Gastroesophageal sphincter (tissue), 4 donors: ENCODE measurements around the gene BHLHE23. TPM values are rescaled to one million over a fixed set of nuclear protein-coding genes. Genes with fewer than 3 reads are reported as not detected.

ENCODE experiments used
- ATAC-seq: fragments of 150-250 bp; one replicate; pipeline ENCODE4 v1.9.1; 2016; ENCODE audit warnings: mild to moderate bottlenecking, moderate library complexity
- H3K27ac ChIP-seq, 4 donors: fragments of 200-600 bp; sonication (generic) in 3 of 4; 1 replicate in 3 of 4; 2 replicates in 1 of 4; pipeline ENCODE4 v1.5.1; 2016 to 2019
- H3K27me3 ChIP-seq: fragments of 200-600 bp; sonication (generic); one replicate; pipeline ENCODE4 v1.5.1; 2019
- H3K36me3 ChIP-seq, 2 donors: fragments of 200-600 bp; sonication (generic); one replicate each; pipeline ENCODE4 v1.5.1; 2019; ENCODE audit warnings: control low read depth in 1 of 2
- H3K4me1 ChIP-seq, 3 donors: fragments of 200-600 bp; sonication (generic); 1 replicate in 2 of 3; 2 replicates in 1 of 3; pipeline ENCODE4 v1.5.1; 2016 to 2019; ENCODE audit warnings: control low read depth in 2 of 3
- H3K4me3 ChIP-seq, 2 donors: fragments of 200-600 bp; sonication (generic); one replicate each; pipeline ENCODE4 v1.5.1; 2019; ENCODE audit warnings: mild to moderate bottlenecking in 1 of 2, moderate library complexity in 1 of 2
- H3K9me3 ChIP-seq, 3 donors: fragments of 200-600 bp; sonication (generic); one replicate each; pipeline ENCODE4 v1.5.1; 2017 to 2019; ENCODE audit warnings: control low read depth in 2 of 3
- EP300 ChIP-seq: sonication (generic); formaldehyde crosslinking; IDR thresholded peaks from one replicate; pipeline ENCODE4 v1.6.1; 2017; ENCODE audit warnings: antibody characterized with exemption, mild to moderate bottlenecking
- POLR2A ChIP-seq, 2 donors: fragments of 450-650 bp; IDR thresholded peaks; one replicate each; pipeline ENCODE4 v1.6.1; 2017; ENCODE audit warnings: antibody characterized with exemption in 2 of 2, mild to moderate bottlenecking in 2 of 2, moderate library complexity in 1 of 2
- POLR2AphosphoS5 ChIP-seq: sonication (generic); formaldehyde crosslinking; IDR thresholded peaks from one replicate; pipeline ENCODE4 v1.6.1; 2017; ENCODE audit warnings: antibody characterized with exemption
- WGBS, 2 donors: methylation state at CpG; one replicate each; pipeline ENCODE4 v1.1.5; 2018; ENCODE audit warnings: low coverage in 1 of 2; 5-methylcytosine and 5-hydroxymethylcytosine counted together
- total RNA-seq, 4 donors: library from RNA; depleted of rRNA; stranded (reverse); fragments of >200 nt; gene quantifications; one replicate each; pipeline ENCODE4 v1.1.0, GENCODE V29; 2016
- TF ChIP-seq, protein P1 (sequence below), 4 experiments: fragments of 200-600 bp in 2 of 4; fragments of 450-650 bp in 2 of 4; sonication (generic) in 1 of 4; IDR thresholded peaks; one replicate each; pipeline ENCODE4 v1.5.1; 2017 to 2019; ENCODE audit warnings: antibody characterized with exemption in 4 of 4, mild to moderate bottlenecking in 2 of 4, moderate library complexity in 2 of 4

BHLHE23 gene
- total RNA-seq, 4 donors from 2014 or later, result not detected

DNA sequence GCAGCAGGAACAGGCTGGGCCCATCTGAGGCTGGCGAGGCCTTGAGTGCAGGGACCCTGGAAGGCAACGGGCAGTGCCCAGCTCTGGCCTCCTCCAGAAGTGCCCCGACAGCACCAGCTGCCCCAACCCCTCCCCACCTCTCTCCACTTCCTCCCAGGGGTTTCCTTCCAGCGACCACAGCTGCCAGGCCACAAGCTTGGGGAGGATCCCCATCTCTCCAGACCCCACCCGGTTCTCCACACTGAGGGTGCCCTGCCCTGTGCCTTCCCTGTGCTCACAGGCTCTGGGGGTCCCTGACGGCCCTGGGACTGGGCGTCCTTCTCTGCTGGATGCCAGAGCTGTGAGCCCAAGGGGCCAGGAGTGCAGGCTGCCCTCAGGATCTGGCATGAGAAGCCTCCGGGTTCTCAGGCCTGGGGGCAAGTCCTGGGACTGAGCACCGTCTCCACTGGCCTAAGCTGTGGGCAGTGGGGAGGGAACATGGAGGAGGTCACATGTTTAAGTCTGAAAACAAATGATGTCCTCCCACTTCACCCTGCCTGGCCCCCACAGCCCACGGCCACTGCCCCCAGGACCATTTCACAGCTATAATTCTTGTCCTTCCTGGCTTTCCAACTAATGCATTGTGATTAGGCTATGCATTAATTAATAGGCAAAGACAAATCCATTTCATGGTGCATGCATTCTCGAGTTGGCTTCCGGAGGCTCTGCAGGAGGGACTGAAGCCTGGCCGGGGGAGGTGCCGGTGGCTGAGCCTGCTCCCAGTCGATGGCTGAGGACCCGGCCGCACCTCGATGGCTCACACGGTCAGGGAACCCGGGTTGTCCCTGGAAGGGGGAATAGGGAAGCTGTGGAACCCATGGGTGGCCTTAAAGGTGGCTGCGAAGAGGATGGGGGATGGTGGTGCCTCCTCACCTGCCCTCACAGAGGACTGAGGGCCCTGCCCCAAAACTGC is 24.4 kb downstream of the BHLHE23 start:
- Histone ChIP-seq H3K36me3 (no peaks in the 10 kb centered on the region), H3K4me1 (no peaks in the 10 kb centered on the region), H3K9me3 (no peaks in the 10 kb centered on the region), H3K27ac (no peak overlapping the region), H3K4me3 (no peak overlapping the region), H3K27me3 (peaks cover 100% of the 10 kb centered on the region)
- WGBS, 2 donors, result 57% methylated on average over 1 of the region's 21 CpGs; no CpG with 5 or more reads in 1 of the 2 donors
- no peak for ATAC-seq
- TF ChIP-seq POLR2A (IDR thresholded peaks at IDR 0.05), result no peak
- TF ChIP-seq EP300, result no peak
- TF ChIP-seq, protein P1, sequence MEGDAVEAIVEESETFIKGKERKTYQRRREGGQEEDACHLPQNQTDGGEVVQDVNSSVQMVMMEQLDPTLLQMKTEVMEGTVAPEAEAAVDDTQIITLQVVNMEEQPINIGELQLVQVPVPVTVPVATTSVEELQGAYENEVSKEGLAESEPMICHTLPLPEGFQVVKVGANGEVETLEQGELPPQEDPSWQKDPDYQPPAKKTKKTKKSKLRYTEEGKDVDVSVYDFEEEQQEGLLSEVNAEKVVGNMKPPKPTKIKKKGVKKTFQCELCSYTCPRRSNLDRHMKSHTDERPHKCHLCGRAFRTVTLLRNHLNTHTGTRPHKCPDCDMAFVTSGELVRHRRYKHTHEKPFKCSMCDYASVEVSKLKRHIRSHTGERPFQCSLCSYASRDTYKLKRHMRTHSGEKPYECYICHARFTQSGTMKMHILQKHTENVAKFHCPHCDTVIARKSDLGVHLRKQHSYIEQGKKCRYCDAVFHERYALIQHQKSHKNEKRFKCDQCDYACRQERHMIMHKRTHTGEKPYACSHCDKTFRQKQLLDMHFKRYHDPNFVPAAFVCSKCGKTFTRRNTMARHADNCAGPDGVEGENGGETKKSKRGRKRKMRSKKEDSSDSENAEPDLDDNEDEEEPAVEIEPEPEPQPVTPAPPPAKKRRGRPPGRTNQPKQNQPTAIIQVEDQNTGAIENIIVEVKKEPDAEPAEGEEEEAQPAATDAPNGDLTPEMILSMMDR (IDR thresholded peaks at IDR 0.05), result no peak
- TF ChIP-seq POLR2AphosphoS5, result no peak

DNA sequence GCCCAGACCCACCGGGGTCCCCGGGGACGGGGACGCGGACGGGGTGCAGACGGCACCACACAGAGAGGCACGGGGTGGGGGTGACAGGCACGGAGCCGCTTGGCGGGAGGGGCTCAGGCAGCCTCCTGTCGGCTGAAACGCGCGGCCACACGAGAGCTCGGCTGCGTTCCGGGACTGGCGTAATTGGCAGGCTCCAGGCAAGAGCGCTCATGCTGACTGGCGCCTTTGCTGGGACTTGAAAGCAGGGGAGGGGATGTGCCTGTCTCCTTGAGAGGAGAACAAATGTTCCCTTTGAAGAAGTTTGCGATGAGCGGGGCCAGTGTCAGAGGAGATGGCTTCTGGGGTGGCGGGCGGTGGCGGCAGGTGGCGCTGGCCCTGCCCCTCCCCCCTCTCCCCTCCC is 25.8 kb downstream of the BHLHE23 start:
- Histone ChIP-seq H3K27ac (no peak overlapping the region), H3K4me1 (no peaks in the 10 kb centered on the region), H3K36me3 (no peaks in the 10 kb centered on the region), H3K9me3 (no peaks in the 10 kb centered on the region), H3K27me3 (peaks cover 100% of the 10 kb centered on the region), H3K4me3 (no peak overlapping the region)
- TF ChIP-seq EP300 (no peak), POLR2A (IDR thresholded peaks at IDR 0.05) (no peak)
- TF ChIP-seq, protein P1 (IDR thresholded peaks at IDR 0.05), result no peak
- 0 to 21% methylated on average over 4 to 11 of the region's 28 CpGs for WGBS, 2 donors
- no peak for ATAC-seq

DNA sequence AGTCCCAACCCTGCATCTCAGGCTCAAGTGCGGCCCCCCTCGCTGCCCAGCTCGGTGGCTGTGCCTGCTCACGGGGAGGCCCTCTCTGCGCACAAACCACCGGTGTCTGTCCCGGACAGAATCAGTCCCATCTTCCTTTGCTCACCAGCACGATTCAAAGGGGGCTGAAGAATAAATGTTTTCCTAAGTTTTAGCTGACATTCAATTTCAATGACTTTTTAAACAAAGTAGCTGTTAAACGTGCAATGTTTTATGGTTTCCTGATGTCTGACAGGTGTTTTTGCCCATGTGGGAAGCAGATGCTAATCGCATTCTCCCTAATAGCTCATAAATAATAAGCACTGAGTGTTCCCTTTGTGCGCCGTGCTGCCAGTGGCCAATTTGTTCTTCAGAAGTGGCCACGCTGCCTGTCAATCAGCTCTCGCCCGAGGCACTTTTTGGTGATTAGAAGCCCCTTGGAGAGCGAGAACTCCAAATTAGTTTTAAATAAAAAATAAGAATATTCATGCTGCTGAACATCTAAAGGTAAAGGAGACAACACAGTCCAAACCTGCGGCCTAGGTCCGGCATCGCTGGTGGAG is 26.3 kb downstream of the BHLHE23 start:
- TF ChIP-seq POLR2AphosphoS5, result no peak
- no peak for TF ChIP-seq EP300
- no peak for TF ChIP-seq POLR2A (IDR thresholded peaks at IDR 0.05)
- TF ChIP-seq, protein P1 (IDR thresholded peaks at IDR 0.05), result no peak
- H3K27me3 ChIP-seq, result peaks cover 100% of the 10 kb centered on the region
- H3K9me3 ChIP-seq, result no peaks in the 10 kb centered on the region
- H3K36me3 ChIP-seq, result no peaks in the 10 kb centered on the region
- 21 to 39% methylated on average over 8 to 11 of the region's 19 CpGs for WGBS, 2 donors
- no peak for ATAC-seq
- no peaks in the 10 kb centered on the region for H3K4me1 ChIP-seq
- H3K4me3 ChIP-seq, result no peak overlapping the region
- H3K27ac ChIP-seq, result no peak overlapping the region

DNA sequence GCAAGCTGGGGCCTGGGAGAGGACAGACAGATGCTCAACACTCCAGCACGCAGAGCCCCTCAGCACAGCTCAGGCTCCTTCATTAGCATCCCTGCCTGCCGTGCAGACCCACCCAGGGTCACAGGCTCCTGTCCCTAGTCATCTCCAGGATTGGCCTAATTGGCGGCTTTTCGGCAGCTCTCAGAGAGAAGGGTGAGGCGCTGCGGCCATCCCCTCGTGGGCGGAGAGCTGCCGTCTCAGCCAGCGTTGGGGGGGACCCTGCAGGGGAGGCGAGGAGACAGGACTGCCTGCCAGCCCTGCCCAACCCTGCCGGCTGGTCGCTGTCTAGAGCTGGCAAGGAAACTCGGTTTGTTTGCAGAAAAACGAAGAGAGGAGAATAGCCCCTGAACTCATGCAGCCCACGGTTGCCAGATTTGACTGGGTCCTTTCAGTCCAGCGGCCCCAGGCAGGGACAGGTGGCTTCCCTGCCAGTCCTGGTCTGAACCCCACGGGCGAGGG is 26.8 kb downstream of the BHLHE23 start:
- no peak overlapping the region for H3K27ac ChIP-seq
- TF ChIP-seq POLR2A (IDR thresholded peaks at IDR 0.05) (no peak), POLR2AphosphoS5 (no peak), EP300 (no peak)
- TF ChIP-seq, protein P1 (IDR thresholded peaks at IDR 0.05), result no peak
- H3K9me3 ChIP-seq, result no peaks in the 10 kb centered on the region
- H3K4me1 ChIP-seq, result no peaks in the 10 kb centered on the region
- no peak overlapping the region for H3K4me3 ChIP-seq
- 17 to 33% methylated on average over 1 to 3 of the region's 19 CpGs for WGBS, 2 donors
- no peaks in the 10 kb centered on the region for H3K36me3 ChIP-seq
- ATAC-seq, result no peak
- H3K27me3 ChIP-seq, result peaks cover 100% of the 10 kb centered on the region
